GM10847 (cell line): Measurements from ENCODE around the gene STC2.

Source experiments
- POLR2A ChIP-seq: IDR thresholded peaks from 2 replicates; pipeline ENCODE4 v1.6.1; 2011; ENCODE audit not compliant: insufficient read length; ENCODE audit errors: extremely low read depth

Gene STC2

GRCh38 chr5:173309731-173310130 lies 18.5 kb downstream of the STC2 start:
- no peak for TF ChIP-seq POLR2A

DNA sequence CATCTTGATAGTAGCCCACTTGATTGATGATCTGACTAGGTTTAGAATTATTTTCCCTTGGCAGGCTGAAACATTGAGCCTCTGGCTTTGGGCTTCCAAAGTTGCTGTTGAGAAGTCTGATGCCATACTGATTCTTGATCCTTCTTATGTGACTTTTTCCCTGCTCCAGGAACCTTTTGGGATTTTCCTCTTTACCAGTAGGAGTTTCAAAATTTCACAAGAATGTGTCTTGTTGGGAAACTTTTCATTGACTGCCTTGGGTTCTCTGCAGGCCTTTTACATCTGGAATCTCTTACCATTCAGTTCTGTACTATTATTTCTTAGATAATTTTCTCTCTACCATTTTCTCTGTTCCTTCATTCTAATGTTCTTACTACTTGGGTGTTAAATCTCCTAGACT lies 20.0 kb downstream of the STC2 start:
- TF ChIP-seq POLR2A, result no peak

- no peak for TF ChIP-seq POLR2A
Measured at GRCh38 chr5:173307695-173308094, 20.5 kb downstream of the STC2 start.

- no peak for TF ChIP-seq POLR2A
Measured at GRCh38 chr5:173306695-173307094, 21.5 kb downstream of the STC2 start.

- TF ChIP-seq POLR2A, result no peak
Measured at GRCh38 chr5:173304591-173304988, 23.6 kb downstream of the STC2 start.

GRCh38 chr5:173303878-173304590 lies 24.2 kb downstream of the STC2 start:
- no peak for TF ChIP-seq POLR2A

DNA sequence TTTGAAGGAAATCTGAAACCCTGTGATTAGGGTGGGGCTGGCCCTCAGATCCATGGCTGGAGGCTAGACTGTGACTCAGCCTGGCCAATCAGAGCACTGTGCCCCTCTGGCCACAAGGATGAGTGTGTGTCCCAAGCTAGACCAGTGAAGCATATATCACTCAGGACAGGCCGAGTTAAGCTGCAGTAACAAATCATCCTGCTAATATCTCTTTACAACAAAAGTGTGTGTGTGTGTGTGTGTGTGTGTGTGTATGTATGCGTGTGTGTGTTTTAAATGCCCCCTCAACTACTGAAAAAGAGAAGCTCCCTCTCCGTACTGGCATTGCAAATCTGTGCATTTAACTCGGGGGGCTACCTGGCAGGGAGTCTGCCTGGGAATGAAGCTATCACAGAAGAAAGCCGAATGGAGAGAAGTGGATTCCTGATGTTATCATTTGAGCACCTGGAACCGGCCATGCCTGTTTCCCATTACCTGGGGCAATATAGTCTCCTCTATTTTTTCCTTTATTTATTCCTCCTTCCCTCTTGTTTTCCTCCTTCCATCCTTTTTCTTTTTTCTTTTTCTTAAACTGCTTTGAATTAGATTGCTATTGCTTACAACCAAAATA lies 25.6 kb downstream of the STC2 start:
- TF ChIP-seq POLR2A, result no peak

- TF ChIP-seq POLR2A, result no peak
Measured at GRCh38 chr5:173301695-173302545, 26.3 kb downstream of the STC2 start.

DNA sequence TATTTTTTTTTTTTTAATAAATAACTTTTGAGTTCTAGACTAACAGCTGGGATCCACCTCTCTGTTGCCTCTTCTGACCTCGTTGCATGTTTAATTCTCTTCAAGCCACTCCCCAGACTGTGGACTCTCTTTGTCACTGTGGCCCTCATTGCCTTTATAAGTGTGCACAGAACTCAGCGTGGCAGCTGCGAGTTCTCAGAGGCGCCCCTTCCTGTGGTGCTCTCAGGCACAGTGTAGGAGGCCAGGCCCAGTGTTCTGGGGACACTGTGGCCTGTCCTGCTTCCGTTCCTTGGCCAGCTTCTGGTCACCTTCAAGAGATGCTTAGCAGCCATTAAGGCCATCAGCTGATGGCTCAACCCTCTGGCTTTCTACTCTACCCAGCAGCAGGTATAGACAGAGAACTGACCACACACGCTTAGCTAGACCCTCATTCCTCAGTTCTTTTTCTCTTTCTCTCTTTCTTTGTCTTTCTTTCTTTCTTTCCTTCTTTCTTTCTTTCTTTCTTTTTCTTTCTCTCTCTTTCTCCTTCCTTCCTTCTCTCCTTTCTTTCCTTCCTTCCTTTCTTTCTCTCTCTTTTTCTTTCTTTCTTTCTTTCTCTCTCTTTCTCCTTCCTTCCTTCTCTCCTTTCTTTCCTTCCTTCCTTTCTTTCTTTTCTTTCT lies 27.7 kb downstream of the STC2 start:
- TF ChIP-seq POLR2A, result no peak

DNA sequence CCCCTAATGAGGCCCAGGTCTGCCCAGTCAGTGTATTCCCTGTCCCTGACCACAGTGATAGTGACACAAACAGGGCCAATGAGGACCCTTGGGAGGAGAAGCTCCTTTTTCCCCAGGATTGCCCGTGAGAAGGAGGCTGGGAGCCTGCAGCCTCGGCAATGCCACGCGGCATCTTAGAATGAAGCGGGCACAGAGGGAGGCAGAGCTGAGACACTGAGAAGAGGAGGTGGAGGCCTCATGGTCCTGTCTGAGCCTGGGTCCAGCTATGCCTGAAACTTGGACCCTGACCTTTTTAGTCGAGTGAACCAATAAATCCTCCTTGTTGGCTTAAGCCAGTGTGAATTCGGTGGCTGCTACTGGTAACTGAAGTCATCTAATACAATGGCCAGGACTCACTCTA lies 28.4 kb downstream of the STC2 start:
- no peak for TF ChIP-seq POLR2A

DNA sequence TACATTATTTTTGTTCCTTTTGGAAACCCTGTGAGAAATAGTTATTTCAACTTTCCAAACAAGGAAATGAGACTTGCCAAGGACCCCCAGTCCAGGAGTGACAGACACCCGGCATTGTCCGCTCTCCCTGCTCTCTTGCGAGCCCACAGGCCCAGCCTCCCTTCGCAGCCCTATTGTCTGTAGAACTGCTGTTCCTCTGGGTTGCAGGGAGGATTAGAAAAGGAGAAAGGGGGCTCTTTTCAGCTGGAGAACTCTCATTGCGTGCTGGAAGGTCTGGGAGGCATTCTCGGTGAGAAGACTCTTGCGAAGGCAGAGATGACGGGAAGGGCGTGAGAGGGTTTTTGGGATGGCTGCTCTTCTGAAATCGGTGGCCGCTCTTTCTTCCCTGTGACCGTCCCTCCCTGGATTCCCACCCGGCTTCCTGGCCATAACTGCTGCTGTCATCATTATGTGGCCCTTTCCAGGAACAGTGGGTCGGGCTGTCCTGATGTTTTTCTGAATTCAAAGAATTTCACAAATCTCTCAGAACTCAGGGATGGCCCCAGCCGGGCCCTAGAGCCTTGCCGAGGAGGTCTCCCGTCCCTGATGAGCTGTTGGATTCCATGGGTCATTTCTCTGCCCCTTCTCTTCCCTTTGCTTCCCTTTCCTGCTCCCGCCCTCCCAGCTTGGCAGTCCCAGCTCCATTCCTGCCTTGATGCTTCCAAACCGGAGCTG lies 29.8 kb downstream of the STC2 start:
- no peak for TF ChIP-seq POLR2A

- no peak for TF ChIP-seq POLR2A
Measured at GRCh38 chr5:173297813-173298212, 30.4 kb downstream of the STC2 start.

- TF ChIP-seq POLR2A, result no peak
Measured at GRCh38 chr5:173296737-173297676, 31.2 kb downstream of the STC2 start.

DNA sequence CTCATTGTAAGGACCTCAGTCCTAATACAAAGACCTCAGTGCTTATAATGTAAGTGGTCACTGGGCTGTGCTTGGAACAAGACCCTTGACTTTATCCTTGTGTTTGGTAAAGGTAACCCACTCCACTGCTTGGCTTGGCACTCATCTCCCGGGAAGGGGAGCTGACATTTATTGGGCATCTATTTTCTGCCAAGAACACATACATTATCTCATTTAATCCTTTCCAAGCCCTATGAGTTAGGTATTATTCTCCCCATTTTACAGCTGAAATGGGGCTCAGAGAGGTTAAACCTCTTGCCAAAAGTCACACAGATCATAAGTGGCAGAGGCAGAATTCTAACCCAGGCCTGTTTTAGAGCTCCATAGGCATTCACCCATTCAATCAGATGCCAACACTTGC lies 32.4 kb downstream of the STC2 start:
- no peak for TF ChIP-seq POLR2A

DNA sequence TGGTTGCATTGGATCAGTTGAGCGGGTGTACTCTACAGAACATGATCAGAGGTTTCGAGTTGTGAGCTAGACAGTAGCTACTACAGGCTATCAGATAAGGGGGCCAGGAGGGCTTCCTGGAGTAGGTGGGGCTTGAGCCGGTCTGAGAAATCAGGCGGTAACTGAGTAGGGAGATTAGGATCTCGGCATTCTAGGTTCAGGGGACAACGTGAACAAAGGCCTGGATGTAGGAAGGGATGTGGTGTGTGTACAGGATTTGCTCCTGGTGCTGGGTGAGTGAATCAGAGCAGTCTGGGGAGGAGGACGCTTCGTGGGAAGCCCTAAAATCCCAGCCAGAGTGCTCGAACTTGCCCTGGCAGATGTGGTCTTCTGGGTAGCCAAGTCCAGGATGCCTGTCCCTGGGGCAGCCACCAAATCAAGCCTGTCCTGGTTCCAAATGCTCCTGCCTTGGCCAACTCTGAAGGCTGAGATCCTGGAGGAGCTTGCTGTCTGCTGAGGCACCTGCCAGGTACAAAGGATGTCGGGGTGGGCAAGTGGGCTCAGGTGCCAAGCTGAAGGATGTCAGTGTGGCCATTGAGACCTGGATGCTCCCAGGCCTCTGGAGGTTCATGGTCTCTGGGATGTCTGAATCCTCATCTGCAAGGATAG lies 33.4 kb downstream of the STC2 start:
- TF ChIP-seq POLR2A, result no peak
